Mesendoderm (in vitro differentiated cells): Measurements from ENCODE around the gene SNURF.

Experiments
- DNase-seq: peaks from one replicate; pipeline ENCODE4 v3.0.0; 2013
- H2AK5ac ChIP-seq: 2 replicates; pipeline ENCODE4 v1.6.1; 2013; ENCODE audit warnings: low read length, inconsistent platforms
- H2BK120ac ChIP-seq: 2 replicates; pipeline ENCODE4 v1.6.1; 2013; ENCODE audit warnings: low read depth, mild to moderate bottlenecking, low read length, moderate library complexity, mixed read lengths
- H2BK15ac ChIP-seq: replicated peaks from 2 replicates; pipeline ENCODE4 v1.6.1; 2013; ENCODE audit warnings: low read depth, mild to moderate bottlenecking, moderate library complexity
- H2BK5ac ChIP-seq: 2 replicates; pipeline ENCODE4 v1.6.1; 2013; ENCODE audit warnings: low read length, inconsistent platforms
- H3K18ac ChIP-seq: 2 replicates; pipeline ENCODE4 v1.6.1; 2013; ENCODE audit warnings: mild to moderate bottlenecking, low read length, mixed read lengths
- H3K23ac ChIP-seq: one replicate; pipeline ENCODE4 v1.6.1; 2013; ENCODE audit warnings: low read length
- H3K27ac ChIP-seq: 2 replicates; pipeline ENCODE4 v1.5.1; 2013; ENCODE audit warnings: low read depth, mild to moderate bottlenecking, inconsistent platforms, low read length, moderate library complexity
- H3K27me3 ChIP-seq: 2 replicates; pipeline ENCODE4 v1.6.1; 2013; ENCODE audit warnings: low read length, control low read depth, mild to moderate bottlenecking, inconsistent platforms; ENCODE audit not compliant: insufficient read depth, poor library complexity
- H3K36me3 ChIP-seq: 2 replicates; pipeline ENCODE4 v1.6.1; 2013; ENCODE audit warnings: low read length, inconsistent platforms; ENCODE audit not compliant: control insufficient read depth, insufficient read depth
- H3K4ac ChIP-seq: one replicate; pipeline ENCODE4 v1.6.1; 2013; ENCODE audit warnings: low read depth, mild to moderate bottlenecking, low read length, moderate library complexity
- H3K4me1 ChIP-seq: 2 replicates; pipeline ENCODE4 v1.6.1; 2013; ENCODE audit warnings: low read depth, low read length, inconsistent platforms; ENCODE audit not compliant: control insufficient read depth
- H3K4me2 ChIP-seq: 2 replicates; pipeline ENCODE4 v1.6.1; 2013; ENCODE audit warnings: low read length
- H3K4me3 ChIP-seq: 2 replicates; pipeline ENCODE4 v1.5.1; 2013; ENCODE audit warnings: mild to moderate bottlenecking, low read length
- H3K56ac ChIP-seq: one replicate; pipeline ENCODE4 v1.6.1; 2013; ENCODE audit warnings: low read length
- H3K79me1 ChIP-seq: 2 replicates; pipeline ENCODE4 v1.6.1; 2013; ENCODE audit warnings: low read length, inconsistent platforms
- H3K79me2 ChIP-seq: 2 replicates; pipeline ENCODE4 v1.6.1; 2013; ENCODE audit warnings: mild to moderate bottlenecking, low read length; ENCODE audit not compliant: control insufficient read depth, insufficient read depth
- H3K9ac ChIP-seq: 2 replicates; pipeline ENCODE4 v1.6.1; 2013; ENCODE audit warnings: low read length, inconsistent platforms
- H4K5ac ChIP-seq: one replicate; pipeline ENCODE4 v1.6.1; 2013; ENCODE audit warnings: low read length
- H4K8ac ChIP-seq: one replicate; pipeline ENCODE4 v1.6.1; 2013; ENCODE audit warnings: low read depth, mild to moderate bottlenecking, control low read depth, low read length, moderate library complexity
- WGBS: extraction: QIAGEN DNeasy Blood & Tissue Kit; methylation state at CpG from one replicate; pipeline ENCODE4 v1.1.7; 2013; ENCODE audit warnings: low lambda C conversion rate, missing lambda C conversion rate; ENCODE audit not compliant: insufficient coverage; ENCODE audit errors: extremely low coverage; 5-methylcytosine and 5-hydroxymethylcytosine counted together

The SNURF gene

GRCh38 chr15:24957691-24958090 lies 2.9 kb downstream of the SNURF start:
- Histone ChIP-seq H3K4me3 (peak overlapping the region; percentile 2), H3K27me3 (no peaks in the 10 kb centered on the region), H2BK15ac (no peak overlapping the region), H3K79me1 (no peaks in the 10 kb centered on the region), H3K79me2 (peaks cover 56% of the 10 kb centered on the region), H2AK5ac (no peak overlapping the region), H2BK120ac (no peak overlapping the region), H2BK5ac (no peak overlapping the region), H4K5ac (no peak overlapping the region), H3K18ac (no peak overlapping the region), H4K8ac (no peak overlapping the region), H3K27ac (no peak overlapping the region), H3K23ac (no peak overlapping the region), H3K4me2 (peak overlapping the region; percentile 25), H3K36me3 (no peaks in the 10 kb centered on the region), H3K4ac (no peak overlapping the region), H3K56ac (peak overlapping the region; percentile 40), H3K4me1 (no peaks in the 10 kb centered on the region), H3K9ac (peak overlapping the region; percentile 37)
- no CpG with 5 or more reads among the region's 2 CpGs for WGBS
- peak; percentile 52 for DNase-seq

- WGBS, result no CpG with 5 or more reads among the region's 4 CpGs
- Histone ChIP-seq H3K18ac (no peak overlapping the region), H4K5ac (no peak overlapping the region), H2BK5ac (no peak overlapping the region), H3K56ac (no peak overlapping the region), H3K4ac (no peak overlapping the region), H2AK5ac (no peak overlapping the region), H3K79me2 (peaks cover 64% of the 10 kb centered on the region), H3K4me3 (no peak overlapping the region), H3K36me3 (peaks cover 4% of the 10 kb centered on the region), H3K9ac (no peak overlapping the region), H3K23ac (no peak overlapping the region), H4K8ac (no peak overlapping the region), H3K27ac (no peak overlapping the region), H3K4me2 (no peak overlapping the region), H3K79me1 (no peaks in the 10 kb centered on the region), H2BK120ac (no peak overlapping the region), H3K27me3 (no peaks in the 10 kb centered on the region), H2BK15ac (no peak overlapping the region), H3K4me1 (no peaks in the 10 kb centered on the region)
- no peak for DNase-seq
Measured at GRCh38 chr15:24961967-24962366, 7.2 kb downstream of the SNURF start.

- Histone ChIP-seq H3K27ac (no peak overlapping the region), H3K4me1 (no peaks in the 10 kb centered on the region), H3K79me2 (peaks cover 60% of the 10 kb centered on the region), H3K9ac (no peak overlapping the region), H3K4me2 (no peak overlapping the region), H3K56ac (no peak overlapping the region), H3K18ac (no peak overlapping the region), H3K27me3 (no peaks in the 10 kb centered on the region), H4K5ac (no peak overlapping the region), H3K36me3 (peaks cover 4% of the 10 kb centered on the region), H2BK120ac (no peak overlapping the region), H3K79me1 (no peaks in the 10 kb centered on the region), H2AK5ac (no peak overlapping the region), H4K8ac (no peak overlapping the region), H3K4me3 (no peak overlapping the region), H3K4ac (no peak overlapping the region), H2BK15ac (no peak overlapping the region), H3K23ac (no peak overlapping the region), H2BK5ac (no peak overlapping the region)
- WGBS, result no CpG with 5 or more reads among the region's 4 CpGs
- DNase-seq, result no peak
Measured at GRCh38 chr15:24962880-24963279, 8.1 kb downstream of the SNURF start.

- Histone ChIP-seq H3K4ac (no peak overlapping the region), H4K8ac (no peak overlapping the region), H3K27me3 (no peaks in the 10 kb centered on the region), H3K9ac (no peak overlapping the region), H2AK5ac (no peak overlapping the region), H3K4me2 (no peak overlapping the region), H3K79me1 (no peaks in the 10 kb centered on the region), H3K36me3 (peaks cover 4% of the 10 kb centered on the region), H3K79me2 (peaks cover 36% of the 10 kb centered on the region), H2BK120ac (no peak overlapping the region), H3K4me1 (no peaks in the 10 kb centered on the region), H3K23ac (no peak overlapping the region), H3K56ac (no peak overlapping the region), H2BK5ac (no peak overlapping the region), H3K4me3 (no peak overlapping the region), H3K18ac (no peak overlapping the region), H3K27ac (no peak overlapping the region), H2BK15ac (no peak overlapping the region), H4K5ac (no peak overlapping the region)
- DNase-seq, result no peak
- no CpG with 5 or more reads among the region's 4 CpGs for WGBS
Measured at GRCh38 chr15:24966364-24967103, 11.7 kb downstream of the SNURF start.

GRCh38 chr15:24971052-24971451 lies 16.3 kb downstream of the SNURF start:
- H2BK5ac ChIP-seq, result no peak overlapping the region
- H3K27ac ChIP-seq, result no peak overlapping the region
- no peak overlapping the region for H3K23ac ChIP-seq
- no peak overlapping the region for H2AK5ac ChIP-seq
- peaks cover 22% of the 10 kb centered on the region for H3K79me2 ChIP-seq
- no peak overlapping the region for H3K9ac ChIP-seq
- H3K4me1 ChIP-seq, result no peaks in the 10 kb centered on the region
- DNase-seq, result no peak
- H3K4me2 ChIP-seq, result no peak overlapping the region
- no peak overlapping the region for H3K4ac ChIP-seq
- no peak overlapping the region for H2BK15ac ChIP-seq
- no CpG with 5 or more reads among the region's 3 CpGs for WGBS
- H3K18ac ChIP-seq, result no peak overlapping the region
- no peak overlapping the region for H2BK120ac ChIP-seq
- no peaks in the 10 kb centered on the region for H3K27me3 ChIP-seq
- no peak overlapping the region for H3K4me3 ChIP-seq
- no peaks in the 10 kb centered on the region for H3K79me1 ChIP-seq
- no peak overlapping the region for H4K8ac ChIP-seq
- no peak overlapping the region for H3K56ac ChIP-seq
- H4K5ac ChIP-seq, result no peak overlapping the region
- H3K36me3 ChIP-seq, result peaks cover 2% of the 10 kb centered on the region

- no peak overlapping the region for H3K4ac ChIP-seq
- no peak overlapping the region for H3K18ac ChIP-seq
- H3K79me2 ChIP-seq, result peaks cover 16% of the 10 kb centered on the region
- no peak overlapping the region for H3K27ac ChIP-seq
- no peak overlapping the region for H2BK5ac ChIP-seq
- no peak overlapping the region for H2AK5ac ChIP-seq
- no peak overlapping the region for H3K4me3 ChIP-seq
- H3K27me3 ChIP-seq, result no peaks in the 10 kb centered on the region
- no peaks in the 10 kb centered on the region for H3K79me1 ChIP-seq
- no peak overlapping the region for H4K5ac ChIP-seq
- no peak overlapping the region for H3K23ac ChIP-seq
- no peak overlapping the region for H4K8ac ChIP-seq
- no peaks in the 10 kb centered on the region for H3K36me3 ChIP-seq
- no peak overlapping the region for H3K56ac ChIP-seq
- no peak overlapping the region for H2BK15ac ChIP-seq
- H3K9ac ChIP-seq, result no peak overlapping the region
- no peaks in the 10 kb centered on the region for H3K4me1 ChIP-seq
- no peak overlapping the region for H2BK120ac ChIP-seq
- no peak overlapping the region for H3K4me2 ChIP-seq
- no peak for DNase-seq
- WGBS, result no CpG with 5 or more reads among the region's 8 CpGs
Measured at GRCh38 chr15:24971772-24972171, 17.0 kb downstream of the SNURF start.
